HEK293T (cell line): ENCODE results near the gene BRAT1.

Experiments
- CTCF ChIA-PET: fragments of 350-600 bp; formaldehyde crosslinking; extraction: SDS; loops from one replicate; lab custom pipeline; 2021; ENCODE audit warnings: antibody characterized with exemption, inconsistent platforms; lab: Yijun Ruan, JAX
- POLR2A ChIA-PET: fragments of 350-600 bp; formaldehyde crosslinking; extraction: SDS; loops from one replicate; lab custom pipeline; 2020; ENCODE audit warnings: antibody characterized with exemption, inconsistent platforms; lab: Yijun Ruan, JAX
- DNase-seq: peaks from one replicate; pipeline ENCODE4 v3.0.0; 2012; ENCODE audit warnings: mixed read lengths; ENCODE audit errors: extremely low spot score
- ARNT ChIP-seq: fragments of 450-650 bp; IDR thresholded peaks from 2 replicates; pipeline ENCODE4 v1.6.1; 2017; ENCODE audit warnings: mild to moderate bottlenecking
- BHLHE40 ChIP-seq: fragments of 450-650 bp; IDR thresholded peaks from 2 replicates; pipeline ENCODE4 v1.6.1; 2016; ENCODE audit warnings: mild to moderate bottlenecking, moderate library complexity, borderline replicate concordance
- CTBP1 ChIP-seq: fragments of 450-650 bp; IDR thresholded peaks from 2 replicates; pipeline ENCODE4 v1.6.1; 2016; ENCODE audit warnings: borderline replicate concordance
- ELF4 ChIP-seq: fragments of 450-650 bp; IDR thresholded peaks from 2 replicates; pipeline ENCODE4 v1.6.1; 2017; ENCODE audit warnings: antibody characterized with exemption
- FOXA1 ChIP-seq: fragments of 450-650 bp; IDR thresholded peaks from 2 replicates; pipeline ENCODE4 v1.6.1; 2016; ENCODE audit warnings: mild to moderate bottlenecking
- FOXK2 ChIP-seq: fragments of 450-650 bp; IDR thresholded peaks from 2 replicates; pipeline ENCODE4 v1.6.1; 2016; ENCODE audit warnings: mild to moderate bottlenecking
- FOXM1 ChIP-seq: fragments of 450-650 bp; IDR thresholded peaks from 2 replicates; pipeline ENCODE4 v1.6.1; 2017; ENCODE audit warnings: mild to moderate bottlenecking, borderline replicate concordance
- HDGF ChIP-seq: fragments of 450-650 bp; IDR thresholded peaks from 2 replicates; pipeline ENCODE4 v1.6.1; 2017; ENCODE audit warnings: antibody characterized with exemption, borderline replicate concordance
- L3MBTL2 ChIP-seq: fragments of 450-650 bp; conservative IDR thresholded peaks from 2 replicates; pipeline ENCODE4 v1.6.1; 2016; ENCODE audit warnings: mild to moderate bottlenecking
- LEF1 ChIP-seq: fragments of 450-650 bp; IDR thresholded peaks from 2 replicates; pipeline ENCODE4 v1.6.1; 2017; ENCODE audit warnings: mild to moderate bottlenecking, borderline replicate concordance
- NFRKB ChIP-seq: fragments of 450-650 bp; IDR thresholded peaks from 2 replicates; pipeline ENCODE4 v1.6.1; 2016; ENCODE audit warnings: mild to moderate bottlenecking, moderate library complexity
- SP1 ChIP-seq: fragments of 450-650 bp; IDR thresholded peaks from 2 replicates; pipeline ENCODE4 v1.6.1; 2017
- SUZ12 ChIP-seq: fragments of 450-650 bp; IDR thresholded peaks from 2 replicates; pipeline ENCODE4 v1.6.1; 2016; ENCODE audit warnings: mild to moderate bottlenecking
- TARDBP ChIP-seq: fragments of 450-650 bp; IDR thresholded peaks from 2 replicates; pipeline ENCODE4 v1.6.1; 2016
- ZNF384 ChIP-seq: fragments of 450-650 bp; IDR thresholded peaks from 2 replicates; pipeline ENCODE4 v1.6.1; 2016
- TF ChIP-seq, protein P1 (sequence below): fragments of 450-650 bp; IDR thresholded peaks from 2 replicates; pipeline ENCODE4 v1.6.1; 2016

The BRAT1 gene

DNA sequence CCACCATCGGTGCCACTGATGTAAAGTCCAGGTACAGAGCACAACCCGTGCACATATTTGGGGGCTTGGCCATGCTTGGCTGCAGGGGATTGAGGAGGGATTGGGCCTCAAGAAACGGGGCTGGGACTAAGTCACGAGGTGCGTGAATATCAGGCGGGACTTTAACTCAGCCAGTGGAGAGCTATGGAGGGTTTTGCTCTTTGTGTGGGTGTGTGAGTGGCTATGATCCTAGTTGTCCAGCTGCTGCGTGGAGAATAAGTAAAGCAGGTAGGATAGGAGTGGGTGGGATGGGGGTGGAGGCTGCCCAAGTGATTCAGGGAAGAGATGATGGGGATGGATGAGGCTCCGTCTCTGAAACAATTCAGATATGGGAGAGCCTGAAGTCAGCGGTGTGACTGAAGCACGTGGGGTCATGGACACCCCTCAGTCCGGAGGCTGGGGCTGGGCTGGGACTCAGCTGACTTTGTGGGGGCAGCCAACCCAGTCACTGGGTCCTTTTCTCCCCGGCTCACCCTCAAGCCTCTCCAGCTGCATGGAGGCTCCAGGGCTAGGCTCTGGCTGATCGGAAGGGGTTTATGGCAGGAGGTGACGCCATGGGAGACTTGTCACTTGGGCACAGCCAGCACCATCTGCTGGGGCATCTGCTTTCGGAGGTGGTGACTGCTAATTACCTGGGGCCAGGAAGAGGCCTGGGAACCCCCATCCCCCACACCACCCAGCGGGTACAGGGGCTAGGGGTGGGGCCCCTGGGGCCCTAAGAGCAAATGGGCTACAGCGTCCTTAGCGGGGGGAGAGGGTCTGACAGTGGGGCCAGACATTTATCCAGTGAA is 37.4 kb downstream of the BRAT1 start:
- TF ChIP-seq FOXK2 (no peak), SUZ12 (no peak), BHLHE40 (no peak), FOXA1 (no peak), ELF4 (no peak), L3MBTL2 (no peak), SP1 (no peak), TARDBP (no peak)
- ChIA-PET POLR2A (no interaction called here), CTCF (no interaction called here)
- DNase-seq: no peak

DNA sequence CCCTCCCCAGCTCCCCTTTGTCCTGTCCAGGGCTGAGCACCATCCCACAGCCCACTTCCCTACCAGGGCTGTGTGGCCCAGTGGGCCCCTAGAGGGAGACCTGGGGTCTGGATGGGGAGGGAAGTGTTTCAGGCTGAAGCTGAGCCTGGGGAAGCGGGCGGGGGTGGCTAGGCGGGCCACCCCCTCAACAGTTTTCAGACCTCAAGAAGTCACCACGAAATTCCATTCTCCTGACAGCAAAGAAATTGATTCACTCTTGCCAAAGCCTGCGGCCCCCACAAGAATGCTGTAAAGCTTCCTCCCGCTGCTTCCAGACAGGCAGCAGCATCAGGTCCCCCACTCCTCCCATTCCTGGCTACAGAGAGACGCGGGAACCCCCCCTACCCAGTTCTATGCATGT is 38.3 kb downstream of the BRAT1 start:
- no peak for DNase-seq
- ChIA-PET CTCF (no interaction called here), POLR2A (no interaction called here)
- TF ChIP-seq SP1 (no peak), ZNF384 (no peak), ARNT (no peak), CTBP1 (no peak), NFRKB (no peak)

DNA sequence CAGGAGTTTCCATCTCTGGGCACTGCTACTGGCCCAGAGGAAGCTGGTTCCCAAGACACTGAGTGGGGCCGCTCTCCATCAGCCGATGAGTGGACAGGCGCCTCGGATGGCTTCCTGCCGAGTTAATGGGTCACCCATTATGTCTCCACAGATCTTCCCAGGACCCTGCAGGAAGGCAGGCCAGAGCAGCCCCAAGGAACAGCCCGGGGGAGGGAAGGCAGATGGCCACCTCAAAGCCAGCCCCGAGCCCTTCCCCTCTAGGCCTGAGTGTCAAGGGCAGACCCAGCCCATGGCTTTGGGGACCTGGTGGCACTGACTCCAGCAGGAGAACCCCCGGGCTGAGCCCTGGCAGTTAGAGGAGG is 39.1 kb downstream of the BRAT1 start:
- ChIA-PET CTCF (no interaction called here), POLR2A (no interaction called here)
- no peak for DNase-seq
- TF ChIP-seq ARNT: no peak
- no peak for TF ChIP-seq LEF1
- no peak for TF ChIP-seq TARDBP
- TF ChIP-seq CTBP1: no peak
- TF ChIP-seq ELF4: no peak
- TF ChIP-seq FOXM1: no peak
- no peak for TF ChIP-seq L3MBTL2
- no peak for TF ChIP-seq FOXA1
- no peak for TF ChIP-seq BHLHE40
- TF ChIP-seq SP1: no peak
- no peak for TF ChIP-seq SUZ12
- TF ChIP-seq FOXK2: no peak

DNA sequence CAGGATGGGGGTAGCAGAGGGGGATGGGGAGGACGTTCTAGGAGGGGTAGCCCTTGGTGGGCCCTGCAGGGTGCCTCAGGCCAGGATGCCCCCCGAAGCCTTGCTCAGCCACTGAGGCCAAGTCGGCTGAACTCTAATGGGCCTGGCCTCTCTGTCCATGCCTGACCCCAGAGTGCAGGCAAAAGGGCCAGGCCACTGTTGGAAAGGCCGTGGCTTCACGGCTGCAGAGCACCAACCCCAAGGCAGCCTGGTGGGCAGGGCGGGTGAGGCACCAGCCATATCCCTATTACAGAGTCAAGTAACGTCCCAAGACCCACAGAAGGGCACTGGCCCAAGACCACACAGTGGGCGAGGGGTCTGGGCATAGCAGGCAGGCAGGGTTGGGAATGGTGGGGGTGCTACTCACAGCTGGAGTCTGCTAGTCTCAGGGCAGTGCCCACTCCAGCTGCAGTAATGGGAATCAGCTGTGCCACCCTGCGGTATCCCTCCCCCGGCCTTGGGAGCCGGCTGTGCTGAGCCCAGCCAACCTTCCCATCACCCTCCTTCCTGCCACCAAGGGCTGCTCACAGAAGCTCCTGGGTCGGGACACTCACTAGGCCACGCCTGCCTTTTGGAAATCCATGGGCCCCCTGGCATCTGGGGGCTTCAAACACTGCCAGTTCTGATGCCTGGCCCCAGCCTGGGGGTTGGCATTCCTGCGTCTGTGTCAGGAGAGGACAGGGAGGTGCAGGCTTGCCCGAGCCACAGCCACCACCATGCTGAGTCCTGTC is 39.7 kb downstream of the BRAT1 start:
- POLR2A ChIA-PET: no interaction called here
- TF ChIP-seq, protein P1, sequence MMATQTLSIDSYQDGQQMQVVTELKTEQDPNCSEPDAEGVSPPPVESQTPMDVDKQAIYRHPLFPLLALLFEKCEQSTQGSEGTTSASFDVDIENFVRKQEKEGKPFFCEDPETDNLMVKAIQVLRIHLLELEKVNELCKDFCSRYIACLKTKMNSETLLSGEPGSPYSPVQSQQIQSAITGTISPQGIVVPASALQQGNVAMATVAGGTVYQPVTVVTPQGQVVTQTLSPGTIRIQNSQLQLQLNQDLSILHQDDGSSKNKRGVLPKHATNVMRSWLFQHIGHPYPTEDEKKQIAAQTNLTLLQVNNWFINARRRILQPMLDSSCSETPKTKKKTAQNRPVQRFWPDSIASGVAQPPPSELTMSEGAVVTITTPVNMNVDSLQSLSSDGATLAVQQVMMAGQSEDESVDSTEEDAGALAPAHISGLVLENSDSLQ: no peak
- TF ChIP-seq LEF1 (no peak), CTBP1 (no peak), HDGF (no peak), ZNF384 (no peak), TARDBP (no peak), ARNT (no peak), SUZ12 (no peak)
- CTCF ChIA-PET: no interaction called here
- no peak for DNase-seq

DNA sequence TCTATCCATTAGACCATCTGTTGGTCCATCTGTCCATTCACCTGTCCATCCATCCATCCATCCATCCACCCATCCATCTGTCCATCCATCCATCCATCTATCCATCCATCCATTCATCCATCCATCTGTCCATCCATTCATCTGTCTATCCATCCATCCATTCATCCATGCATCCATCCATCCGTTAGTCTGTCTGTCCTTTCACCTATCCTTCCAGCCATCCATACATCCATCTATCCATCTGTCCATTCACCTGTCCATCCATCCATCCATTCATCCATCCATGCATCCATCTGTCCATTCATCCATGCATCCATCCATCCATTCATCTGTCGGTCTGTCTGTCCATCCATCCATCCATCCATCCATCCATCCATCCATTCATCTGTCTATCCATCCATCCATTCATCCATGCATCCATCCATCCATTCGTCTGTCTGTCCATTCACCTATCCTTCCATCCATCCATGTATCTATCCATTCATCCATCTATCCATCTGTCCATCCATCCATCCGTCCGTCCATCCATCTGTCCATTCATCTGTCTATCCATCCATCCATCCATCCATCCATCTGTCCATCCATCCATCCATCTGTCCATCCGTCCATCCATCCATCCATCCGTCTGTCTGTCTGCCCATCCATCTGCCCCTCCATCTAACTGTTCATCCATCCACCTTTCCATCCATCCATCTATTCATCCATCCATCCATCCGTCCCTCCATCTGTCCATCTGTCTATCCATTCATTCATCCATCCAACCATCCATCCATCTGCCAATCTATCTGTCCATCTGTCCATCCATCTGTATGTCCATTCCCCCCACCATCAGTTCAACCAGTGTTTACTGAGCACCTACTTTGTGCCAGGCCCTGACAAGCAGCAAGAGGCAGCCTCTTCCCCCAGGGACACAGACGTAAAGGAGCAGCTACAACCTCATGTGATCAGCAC is 40.6 kb downstream of the BRAT1 start:
- ChIA-PET POLR2A (no interaction called here), CTCF (no interaction called here)
- TF ChIP-seq ZNF384: no peak
- no peak for TF ChIP-seq SUZ12
- TF ChIP-seq SP1: no peak
- TF ChIP-seq ELF4: no peak
- TF ChIP-seq FOXK2: no peak
- no peak for TF ChIP-seq HDGF
- TF ChIP-seq L3MBTL2: no peak
- no peak for TF ChIP-seq LEF1
- TF ChIP-seq FOXM1: no peak
- no peak for TF ChIP-seq BHLHE40
- TF ChIP-seq, protein P1: no peak; the same call in 1 of the 2 replicates
- no peak for TF ChIP-seq TARDBP
- TF ChIP-seq FOXA1: no peak
- no peak for TF ChIP-seq NFRKB
- TF ChIP-seq ARNT: no peak
- TF ChIP-seq CTBP1: no peak
- no peak for DNase-seq

DNA sequence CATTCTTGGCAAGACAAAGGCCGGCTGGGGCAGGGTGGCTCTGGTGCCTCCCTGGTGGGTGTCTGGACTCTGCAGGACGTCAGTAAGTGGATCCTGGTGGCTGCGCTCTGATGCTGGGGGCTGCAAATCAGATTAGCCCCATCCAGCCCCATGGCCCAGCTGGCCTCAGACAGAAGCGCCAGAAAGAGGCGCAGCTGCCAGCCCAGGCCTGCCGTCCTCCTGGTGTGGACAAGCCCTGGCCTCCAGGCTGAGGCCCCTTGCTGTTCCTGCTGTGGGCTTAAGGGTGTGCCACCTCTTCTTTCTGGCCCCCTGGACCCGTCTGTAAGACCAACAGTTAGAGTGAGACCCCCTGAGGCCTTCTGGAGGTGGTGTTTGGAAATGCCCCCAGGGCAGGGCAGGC is 41.6 kb downstream of the BRAT1 start:
- no peak for DNase-seq
- POLR2A ChIA-PET: no interaction called here
- CTCF ChIA-PET: no interaction called here

More for the DNA sequence above, 41.6 kb downstream of the BRAT1 start:
- no peak for TF ChIP-seq LEF1
